ENCODE data around the gene NPHP4.

The NPHP4 gene

GRCh38 chr1:5967351-5968160, 24.7 kb downstream of the NPHP4 start:
- DNase-seq, result no peak

DNA sequence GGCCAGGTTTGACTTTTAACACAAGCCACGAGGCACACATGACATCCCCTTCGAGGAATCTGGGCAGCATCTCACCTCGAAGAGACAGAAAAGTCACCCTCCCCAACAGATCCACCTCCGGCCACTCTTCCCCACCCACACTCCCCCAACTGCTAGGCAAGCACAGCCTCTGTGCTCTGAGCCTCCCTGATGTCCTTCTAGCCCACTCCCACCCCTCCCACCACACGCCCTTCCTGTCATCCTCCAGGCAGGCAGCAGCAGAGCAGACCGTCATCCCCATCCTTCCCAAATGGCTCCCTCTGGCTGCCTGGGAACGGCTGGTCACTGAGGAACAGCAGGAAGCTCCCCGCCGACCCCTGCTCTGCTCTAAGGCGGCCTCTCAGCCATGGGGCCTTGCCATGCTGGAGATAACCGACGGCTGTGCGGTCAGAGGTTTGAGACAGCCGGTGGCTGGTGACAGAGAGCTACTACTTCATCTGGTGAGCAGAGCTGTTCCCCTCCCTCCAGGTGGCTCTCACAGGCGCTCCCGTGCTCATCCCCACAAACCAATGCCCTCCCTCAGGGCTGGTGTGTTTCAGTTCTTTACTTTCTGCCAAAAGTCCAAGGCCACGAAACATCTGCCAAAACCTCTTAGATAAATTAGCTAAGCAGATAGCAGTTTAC, 25.6 kb downstream of the NPHP4 start:
- no peak for DNase-seq

GRCh38 chr1:5965586-5966131, 26.6 kb downstream of the NPHP4 start:
- DNase-seq, result no peak

DNA sequence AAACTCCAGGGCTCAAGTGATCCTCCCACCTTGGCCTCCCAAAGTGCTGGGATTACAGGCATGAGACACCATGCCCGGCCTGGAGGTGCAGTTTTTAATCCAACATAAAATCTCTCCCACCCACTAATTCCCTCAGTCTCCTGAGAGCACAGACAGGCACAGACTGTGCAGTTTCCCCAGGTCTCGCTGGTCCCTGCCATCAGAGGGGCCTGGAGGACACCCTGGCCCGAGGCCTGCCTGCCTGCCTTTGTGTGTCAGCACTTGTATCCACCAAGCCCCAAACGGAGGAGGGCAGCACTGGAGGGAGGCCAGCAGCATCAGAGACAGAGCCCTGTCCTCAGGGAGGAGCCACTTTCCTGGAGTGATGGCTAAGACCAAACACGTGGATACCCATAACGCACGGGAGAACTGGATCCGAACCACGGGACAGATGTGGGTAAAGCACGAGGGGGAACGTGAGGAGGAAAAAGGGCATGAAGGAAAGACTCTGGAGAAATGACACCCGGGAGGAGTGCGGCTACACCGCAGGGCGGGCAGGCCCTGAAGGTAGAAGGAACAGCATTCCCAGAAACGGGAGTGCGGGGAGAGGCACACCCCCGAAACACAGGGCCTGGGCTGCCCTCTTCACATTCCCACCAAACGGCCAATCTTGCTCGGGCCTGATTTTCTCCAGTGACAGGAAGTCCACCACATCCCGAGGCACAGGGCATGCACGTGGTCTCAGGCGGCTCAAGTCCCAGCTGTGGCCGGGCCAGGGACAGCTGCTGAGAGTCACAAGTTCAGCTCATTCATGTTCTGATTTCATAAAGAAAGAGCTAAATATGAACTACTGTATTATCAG, 29.7 kb downstream of the NPHP4 start:
- no peak for DNase-seq

GRCh38 chr1:5961601-5962000, 30.6 kb downstream of the NPHP4 start:
- DNase-seq, result no peak

GRCh38 chr1:5960336-5960735, 31.9 kb downstream of the NPHP4 start:
- DNase-seq, result no peak

GRCh38 chr1:5959667-5960230, 32.5 kb downstream of the NPHP4 start:
- no peak for DNase-seq

- DNase-seq, result no peak
Measured at GRCh38 chr1:5959087-5959486, 33.1 kb downstream of the NPHP4 start.

DNA sequence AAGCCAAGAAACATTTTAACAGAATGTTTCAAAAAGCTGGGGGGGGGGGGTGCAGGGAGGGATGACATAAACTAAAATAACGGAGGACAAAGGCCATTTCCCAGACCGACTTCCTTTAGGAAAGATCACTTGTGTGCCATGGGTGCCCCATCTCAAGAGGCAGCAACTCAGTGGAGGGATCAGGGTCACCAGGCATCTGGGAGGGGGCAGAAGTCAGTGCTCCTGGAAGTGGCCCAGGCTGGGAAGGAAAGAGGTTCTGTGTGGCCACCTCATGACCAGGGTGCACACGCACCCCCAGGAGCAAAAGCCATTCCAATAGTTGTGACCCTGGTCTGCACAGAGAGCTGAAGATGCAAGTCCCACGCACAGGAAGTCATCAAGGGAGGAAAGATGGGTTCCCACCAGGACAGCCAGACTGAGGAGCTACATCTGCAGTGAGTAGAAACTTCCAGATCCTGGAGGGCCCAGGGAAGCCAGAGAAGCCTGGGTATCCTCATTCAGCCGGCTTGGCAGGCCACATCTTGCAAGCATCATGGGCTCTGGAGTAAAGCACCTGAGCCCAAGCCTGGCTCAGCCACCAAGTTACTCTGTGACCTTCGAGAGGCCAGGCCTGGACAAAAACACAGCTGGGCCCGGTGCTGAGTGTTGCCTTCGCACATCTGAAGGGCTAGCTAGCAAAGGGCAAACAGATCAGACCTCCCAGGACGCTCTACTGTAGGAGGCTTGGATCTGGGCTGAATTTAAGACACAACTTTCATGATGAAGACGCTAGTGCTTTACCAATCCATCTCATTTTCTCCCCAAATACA, 36.0 kb downstream of the NPHP4 start:
- no peak for DNase-seq

DNA sequence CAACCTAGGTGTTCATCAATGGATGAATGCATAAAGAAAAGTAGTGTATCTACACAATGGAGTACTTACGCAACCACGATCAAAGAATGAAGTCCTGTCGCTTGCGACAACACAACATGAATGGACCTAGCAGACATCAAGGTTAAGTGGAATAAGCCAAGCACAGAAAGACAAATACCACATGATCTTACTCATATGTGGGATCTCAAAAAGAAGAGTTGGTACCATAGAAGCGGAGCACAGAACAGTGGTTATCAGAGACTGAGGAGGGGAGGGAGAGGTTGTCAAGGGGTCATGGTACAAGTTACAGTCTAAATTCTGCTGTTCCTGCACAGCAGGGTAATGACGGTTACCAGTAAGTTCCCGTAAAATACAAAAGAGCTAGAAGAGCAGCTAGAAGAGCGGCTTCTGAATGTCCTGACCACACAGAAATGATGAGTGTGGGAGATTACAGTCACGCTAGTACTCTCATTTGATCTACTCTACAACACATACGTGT, 36.7 kb downstream of the NPHP4 start:
- DNase-seq, result no peak

DNA sequence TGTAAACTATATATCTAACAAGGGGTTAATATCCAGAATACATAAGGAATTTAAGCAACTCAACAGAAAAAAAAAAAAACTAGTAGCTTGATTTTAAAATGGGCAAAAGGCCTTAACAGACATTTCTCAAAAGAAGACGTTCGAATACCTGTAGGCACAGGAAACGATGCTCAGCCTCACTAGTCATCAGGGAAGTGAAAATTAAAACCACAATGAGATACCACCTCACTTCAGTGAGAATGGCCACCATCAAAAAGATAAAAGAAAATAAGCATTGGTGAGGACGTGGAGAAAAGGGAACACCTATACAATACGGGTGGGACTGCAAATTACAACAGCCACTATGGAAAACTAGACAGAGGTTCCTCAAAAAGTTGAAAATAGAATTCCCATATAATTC, 37.3 kb downstream of the NPHP4 start:
- DNase-seq, result no peak

GRCh38 chr1:5953386-5953785, 38.8 kb downstream of the NPHP4 start:
- DNase-seq, result no peak

- DNase-seq, result no peak
Measured at GRCh38 chr1:5951846-5952410, 40.3 kb downstream of the NPHP4 start.

DNA sequence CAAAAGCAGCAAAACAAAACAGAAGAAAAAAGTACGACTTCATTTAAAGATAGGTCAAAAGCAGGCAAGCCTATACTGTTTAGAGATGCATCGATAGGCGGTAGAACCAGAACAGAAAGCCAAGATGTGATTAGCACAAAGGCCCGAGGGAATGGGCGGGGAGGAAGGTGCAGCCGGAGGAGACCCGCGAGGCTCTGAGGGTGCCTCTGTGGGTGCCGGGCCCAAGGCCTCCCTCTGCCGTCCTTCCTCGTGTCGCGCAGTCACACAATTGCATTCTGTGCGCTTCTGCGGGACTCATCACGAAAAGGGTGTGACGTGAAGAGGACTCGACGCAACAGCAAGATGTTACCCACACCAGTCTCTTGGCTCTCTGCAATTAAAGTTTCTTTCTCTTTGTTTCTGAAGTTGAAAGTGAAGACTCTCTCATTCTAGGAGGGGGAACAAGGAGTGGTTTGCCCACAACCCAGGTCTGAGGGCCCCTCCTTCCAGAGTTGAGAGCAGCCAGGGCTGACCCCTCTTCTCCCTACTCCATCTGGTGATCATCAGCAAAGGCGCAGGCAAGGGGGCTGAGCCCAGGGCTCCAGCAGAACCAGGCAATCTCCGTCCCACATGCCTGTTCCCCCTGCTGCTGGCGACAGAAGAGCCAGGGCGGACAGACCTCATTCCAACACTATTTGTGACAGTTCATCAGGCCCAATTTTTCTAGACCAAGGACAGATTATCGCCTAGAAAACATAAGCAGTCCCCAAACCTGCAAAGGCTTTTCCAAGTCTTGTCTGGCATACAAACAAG, 41.0 kb downstream of the NPHP4 start:
- DNase-seq, result no peak

GRCh38 chr1:5950201-5950895, 41.9 kb downstream of the NPHP4 start:
- no peak for DNase-seq

GRCh38 chr1:5949761-5950100, 42.5 kb downstream of the NPHP4 start:
- no peak for DNase-seq

GRCh38 chr1:5949085-5949760, 43.0 kb downstream of the NPHP4 start:
- DNase-seq, result no peak

- no peak for DNase-seq
Measured at GRCh38 chr1:5948681-5949005, 43.6 kb downstream of the NPHP4 start.

- DNase-seq, result no peak
Measured at GRCh38 chr1:5947978-5948680, 44.1 kb downstream of the NPHP4 start.
